Measurements from ENCODE around the gene HYCC2. TPM values are rescaled to one million over a fixed set of nuclear protein-coding genes. Genes with fewer than 3 reads are reported as not detected.
"Not testable (repeated sequence)": the region's sequence is repeated elsewhere in the genome, so short reads cannot be mapped to it uniquely, and the experiment has no call there.

The HYCC2 gene
- total and polyA plus RNA-seq, 2 donors (not counting 3 experiments of a cell fraction or from before 2014, with no cell fraction given), result 3.0 to 21.2 TPM

DNA sequence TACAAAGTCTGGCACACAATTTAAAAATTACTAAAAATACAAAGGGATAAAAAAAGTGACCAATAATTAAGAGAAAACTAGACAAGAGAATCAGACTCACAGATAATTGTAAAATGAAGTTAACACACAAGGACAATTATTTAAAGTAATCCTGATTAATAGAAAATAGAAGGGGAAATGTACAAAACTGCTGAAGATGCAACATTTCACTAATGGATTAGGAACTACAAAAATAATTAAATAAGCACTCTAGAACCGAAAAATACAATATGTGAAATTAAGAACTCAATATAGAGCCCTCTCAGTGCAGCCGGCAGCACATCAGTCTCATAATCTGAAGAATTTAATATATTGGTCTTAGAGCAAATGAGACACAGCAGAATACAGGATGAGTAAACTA lies 24.6 kb downstream of the HYCC2 start:
- Histone ChIP-seq H3K79me2 (ENCODE audit: control insufficient read depth, insufficient read depth, low read length) (peaks cover 45% of the 10 kb centered on the region), H3K9me1 (replicated peaks; ENCODE audit: control insufficient read depth, extremely low read depth, insufficient read depth, low read length) (no peaks in the 10 kb centered on the region), H3K9ac (replicated peaks; ENCODE audit: extremely low read depth, insufficient read depth, low read length) (no peak overlapping the region), H3K4me1 (ENCODE audit: control insufficient read depth, extremely low read depth, insufficient read depth, low read length) (no peaks in the 10 kb centered on the region), H3K4me3 (replicated peaks in 1 of 3; ENCODE audit: insufficient read depth in 1 of 3, low read depth in 1 of 3, low read length in 3 of 3) (no peak overlapping the region), H3K4me2 (ENCODE audit: insufficient read depth, low read length) (no peak overlapping the region), H4K20me1 (replicated peaks; ENCODE audit: control insufficient read depth, extremely low read depth, insufficient read depth, low read length) (peaks cover 2% of the 10 kb centered on the region), H2AFZ (ENCODE audit: low read depth, low read length) (no peak overlapping the region), H3K9me3 (replicated peaks; ENCODE audit: control insufficient read depth, insufficient read depth, low read length) (no peaks in the 10 kb centered on the region), H3K36me3 (ENCODE audit: control insufficient read depth in 2 of 2, extremely low read depth in 1 of 2, insufficient read depth in 2 of 2, low read length in 2 of 2) (no peaks in the 10 kb centered on the region), H3K27me3 (ENCODE audit: control insufficient read depth in 2 of 2, insufficient read depth in 2 of 2, low read length in 2 of 2) (no peaks in the 10 kb centered on the region), H3K27ac (ENCODE audit: insufficient read depth, low read depth, low read length) (no peak overlapping the region)
- TF ChIP-seq JUN (IDR thresholded peaks at IDR 0.05; ENCODE audit: borderline replicate concordance, insufficient read depth, insufficient read length, low read depth), result no peak
- TF ChIP-seq, protein P1, sequence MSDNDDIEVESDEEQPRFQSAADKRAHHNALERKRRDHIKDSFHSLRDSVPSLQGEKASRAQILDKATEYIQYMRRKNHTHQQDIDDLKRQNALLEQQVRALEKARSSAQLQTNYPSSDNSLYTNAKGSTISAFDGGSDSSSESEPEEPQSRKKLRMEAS (IDR thresholded peaks at IDR 0.05; ENCODE audit: insufficient read depth, insufficient read length), result no peak
- no peak for TF ChIP-seq EZH2 (IDR thresholded peaks at IDR 0.05; ENCODE audit: borderline replicate concordance, low read depth, low read length, severe bottlenecking)
- no peak for TF ChIP-seq GATA2 (IDR thresholded peaks at IDR 0.05; ENCODE audit: insufficient read depth, insufficient read length, low read depth, low read length)
- no peak for TF ChIP-seq MYC (IDR thresholded peaks at IDR 0.05; ENCODE audit: low read depth, low read length)
- TF ChIP-seq POLR2AphosphoS5 (IDR thresholded peaks at IDR 0.05; ENCODE audit: insufficient read depth, low read depth, low read length), result no peak
- TF ChIP-seq POLR2A (IDR thresholded peaks at IDR 0.05; ENCODE audit: low read depth, low read length), result no peak
- TF ChIP-seq, protein P2, sequence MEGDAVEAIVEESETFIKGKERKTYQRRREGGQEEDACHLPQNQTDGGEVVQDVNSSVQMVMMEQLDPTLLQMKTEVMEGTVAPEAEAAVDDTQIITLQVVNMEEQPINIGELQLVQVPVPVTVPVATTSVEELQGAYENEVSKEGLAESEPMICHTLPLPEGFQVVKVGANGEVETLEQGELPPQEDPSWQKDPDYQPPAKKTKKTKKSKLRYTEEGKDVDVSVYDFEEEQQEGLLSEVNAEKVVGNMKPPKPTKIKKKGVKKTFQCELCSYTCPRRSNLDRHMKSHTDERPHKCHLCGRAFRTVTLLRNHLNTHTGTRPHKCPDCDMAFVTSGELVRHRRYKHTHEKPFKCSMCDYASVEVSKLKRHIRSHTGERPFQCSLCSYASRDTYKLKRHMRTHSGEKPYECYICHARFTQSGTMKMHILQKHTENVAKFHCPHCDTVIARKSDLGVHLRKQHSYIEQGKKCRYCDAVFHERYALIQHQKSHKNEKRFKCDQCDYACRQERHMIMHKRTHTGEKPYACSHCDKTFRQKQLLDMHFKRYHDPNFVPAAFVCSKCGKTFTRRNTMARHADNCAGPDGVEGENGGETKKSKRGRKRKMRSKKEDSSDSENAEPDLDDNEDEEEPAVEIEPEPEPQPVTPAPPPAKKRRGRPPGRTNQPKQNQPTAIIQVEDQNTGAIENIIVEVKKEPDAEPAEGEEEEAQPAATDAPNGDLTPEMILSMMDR (IDR thresholded peaks at IDR 0.05; ENCODE audit: extremely low read depth in 1 of 2, insufficient read depth in 1 of 2, low read depth in 1 of 2, low read length in 2 of 2), result no peak
- TF ChIP-seq FOS (IDR thresholded peaks at IDR 0.05; ENCODE audit: borderline replicate concordance, insufficient read depth, low read length), result no peak
- ChIA-PET POLR2A (no interaction called here), CTCF (no interaction called here)
- dilution Hi-C loops (cut with MboI; ENCODE audit: extremely low pct_ligation_motif_present, low sequenced_read_pairs) (no loop called here), intact Hi-C loops (cut with micrococcal nuclease) (no loop called here)
- FAIRE-seq (no peak), DNase-seq (ENCODE audit: low read depth, low spot score) (no peak)
- no TSS peak for BruUV-seq (replicated peaks)

DNA sequence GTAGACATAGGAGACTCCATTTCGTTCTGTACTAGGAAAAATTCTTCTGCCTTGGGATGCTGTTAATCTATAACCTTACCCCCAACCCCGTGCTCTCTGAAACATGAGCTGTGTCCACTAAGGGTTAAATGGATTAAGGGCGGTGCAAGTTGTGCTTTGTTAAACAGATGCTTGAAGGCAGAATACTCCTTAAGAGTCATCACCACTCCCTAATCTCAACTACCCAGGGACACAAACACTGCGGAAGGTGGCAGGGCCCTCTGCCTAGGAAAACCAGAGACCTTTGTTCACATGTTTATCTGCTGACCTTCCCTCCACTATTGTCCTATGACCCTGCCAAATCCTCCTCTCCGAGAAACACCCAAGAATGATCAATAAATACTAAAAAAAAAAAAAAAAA lies 28.4 kb downstream of the HYCC2 start:
- H3K9ac ChIP-seq (replicated peaks; ENCODE audit: extremely low read depth, insufficient read depth, low read length); H3K9me1 ChIP-seq (replicated peaks; ENCODE audit: control insufficient read depth, extremely low read depth, insufficient read depth, low read length); H2AFZ ChIP-seq (ENCODE audit: low read depth, low read length); H3K4me3 ChIP-seq (replicated peaks in 1 of 3; ENCODE audit: insufficient read depth in 1 of 3, low read depth in 1 of 3, low read length in 3 of 3); DNase-seq (ENCODE audit: low read depth, low spot score); dilution Hi-C loops (cut with MboI; ENCODE audit: extremely low pct_ligation_motif_present, low sequenced_read_pairs); H3K27me3 ChIP-seq (ENCODE audit: control insufficient read depth in 2 of 2, insufficient read depth in 2 of 2, low read length in 2 of 2); H4K20me1 ChIP-seq (replicated peaks; ENCODE audit: control insufficient read depth, extremely low read depth, insufficient read depth, low read length); H3K4me2 ChIP-seq (ENCODE audit: insufficient read depth, low read length); BruUV-seq (replicated peaks); H3K9me3 ChIP-seq (replicated peaks; ENCODE audit: control insufficient read depth, insufficient read depth, low read length); H3K36me3 ChIP-seq (ENCODE audit: control insufficient read depth in 2 of 2, extremely low read depth in 1 of 2, insufficient read depth in 2 of 2, low read length in 2 of 2); intact Hi-C loops (cut with micrococcal nuclease); FAIRE-seq; H3K4me1 ChIP-seq (ENCODE audit: control insufficient read depth, extremely low read depth, insufficient read depth, low read length); H3K27ac ChIP-seq (ENCODE audit: insufficient read depth, low read depth, low read length): not testable (repeated sequence)
- POLR2A ChIA-PET, result interaction anchor here (0.7 kb wide), 1 partner anchor 41 kb away, joined by 3 read pairs; no protein-coding TSS in a partner anchor
- CTCF ChIA-PET, result interaction anchor here (2.9 kb wide), 1 partner anchor 13 kb away, joined by 11 read pairs; no protein-coding TSS in a partner anchor
- H3K79me2 ChIP-seq (ENCODE audit: control insufficient read depth, insufficient read depth, low read length), result peaks cover 28% of the 10 kb centered on the region

DNA sequence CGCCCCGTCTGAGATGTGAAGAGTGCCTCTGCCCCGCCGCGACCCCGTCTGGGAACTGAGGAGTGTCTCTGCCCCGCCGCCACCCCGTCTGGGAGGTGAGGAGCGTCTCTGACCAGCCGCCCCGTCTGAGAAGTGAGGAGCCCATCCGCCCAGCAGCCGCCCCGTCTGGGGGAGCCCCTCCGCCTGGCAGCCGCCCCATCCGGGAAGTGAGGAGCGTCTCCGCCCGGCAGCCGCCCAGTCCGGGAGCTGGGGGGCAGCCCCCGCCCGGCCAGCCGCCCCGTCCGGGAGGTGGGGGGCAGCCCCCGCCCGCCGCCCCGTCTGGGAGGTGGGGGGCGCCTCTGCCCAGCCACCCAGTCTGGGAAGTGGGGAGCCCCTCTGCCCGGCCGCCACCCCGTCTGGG lies 29.0 kb downstream of the HYCC2 start:
- intact Hi-C loops (cut with micrococcal nuclease); H3K9me1 ChIP-seq (replicated peaks; ENCODE audit: control insufficient read depth, extremely low read depth, insufficient read depth, low read length); H3K9me3 ChIP-seq (replicated peaks; ENCODE audit: control insufficient read depth, insufficient read depth, low read length); FAIRE-seq; H3K4me2 ChIP-seq (ENCODE audit: insufficient read depth, low read length); H3K4me1 ChIP-seq (ENCODE audit: control insufficient read depth, extremely low read depth, insufficient read depth, low read length); dilution Hi-C loops (cut with MboI; ENCODE audit: extremely low pct_ligation_motif_present, low sequenced_read_pairs); POLR2A ChIA-PET; H3K27me3 ChIP-seq (ENCODE audit: control insufficient read depth in 2 of 2, insufficient read depth in 2 of 2, low read length in 2 of 2); DNase-seq (ENCODE audit: low read depth, low spot score); BruUV-seq (replicated peaks); H3K4me3 ChIP-seq (replicated peaks in 1 of 3; ENCODE audit: insufficient read depth in 1 of 3, low read depth in 1 of 3, low read length in 3 of 3); H3K9ac ChIP-seq (replicated peaks; ENCODE audit: extremely low read depth, insufficient read depth, low read length); CTCF ChIA-PET; H3K27ac ChIP-seq (ENCODE audit: insufficient read depth, low read depth, low read length); H4K20me1 ChIP-seq (replicated peaks; ENCODE audit: control insufficient read depth, extremely low read depth, insufficient read depth, low read length); H2AFZ ChIP-seq (ENCODE audit: low read depth, low read length); H3K36me3 ChIP-seq (ENCODE audit: control insufficient read depth in 2 of 2, extremely low read depth in 1 of 2, insufficient read depth in 2 of 2, low read length in 2 of 2): not testable (repeated sequence)
- H3K79me2 ChIP-seq (ENCODE audit: control insufficient read depth, insufficient read depth, low read length), result peaks cover 23% of the 10 kb centered on the region
